Neural crest cell (in vitro differentiated cells): Measurements from ENCODE around the gene PRDX6. TPM values are rescaled to one million over a fixed set of nuclear protein-coding genes. Genes with fewer than 3 reads are reported as not detected.
A peak's percentile ranks its signal among the peaks of the same experiment; 100 is the strongest.

Experiments
- DNase-seq: peaks from one replicate; pipeline ENCODE4 v3.0.0; 2021; ENCODE audit warnings: low read depth, mixed read lengths, low spot score
- H3K27ac Mint-ChIP-seq: one replicate; pipeline ENCODE4 v1.8.0; 2021; ENCODE audit warnings: mild to moderate bottlenecking, mixed read lengths; ENCODE audit not compliant: unreplicated experiment
- H3K27me3 Mint-ChIP-seq: 2 replicates; pipeline ENCODE4 v1.8.0; 2021; ENCODE audit warnings: low read depth, mild to moderate bottlenecking, mixed read lengths
- H3K36me3 Mint-ChIP-seq: 2 replicates; pipeline ENCODE4 v1.8.0; 2021; ENCODE audit warnings: low read depth, mild to moderate bottlenecking, mixed read lengths
- H3K4me1 Mint-ChIP-seq: 2 replicates; pipeline ENCODE4 v1.8.0; 2021; ENCODE audit warnings: mixed read lengths
- H3K4me3 Mint-ChIP-seq: one replicate; pipeline ENCODE4 v1.8.0; 2021; ENCODE audit warnings: mild to moderate bottlenecking, mixed read lengths
- H3K9me3 Mint-ChIP-seq: 2 replicates; pipeline ENCODE4 v1.8.0; 2021; ENCODE audit warnings: mixed read lengths
- total RNA-seq: library from RNA; stranded (reverse); gene quantifications from 2 replicates; pipeline ENCODE4 v1.2.1, GENCODE V29; 2021
- TF ChIP-seq, protein P1 (sequence below): fragments of 200-600 bp; sonication (generic); conservative IDR thresholded peaks from 2 replicates; pipeline ENCODE4 v1.5.0; 2021; ENCODE audit warnings: antibody characterized with exemption, mild to moderate bottlenecking

Gene PRDX6
- total RNA-seq, 1 donor from 2014 or later = 234 TPM

GRCh38 chr1:173503391-173503790 lies 26.3 kb downstream of the PRDX6 start:
- peaks cover 21% of the 10 kb centered on the region for H3K4me1 Mint-ChIP-seq
- H3K27ac Mint-ChIP-seq = no peak overlapping the region
- no peak overlapping the region for H3K4me3 Mint-ChIP-seq
- no peaks in the 10 kb centered on the region for H3K27me3 Mint-ChIP-seq
- DNase-seq = no peak
- TF ChIP-seq, protein P1, sequence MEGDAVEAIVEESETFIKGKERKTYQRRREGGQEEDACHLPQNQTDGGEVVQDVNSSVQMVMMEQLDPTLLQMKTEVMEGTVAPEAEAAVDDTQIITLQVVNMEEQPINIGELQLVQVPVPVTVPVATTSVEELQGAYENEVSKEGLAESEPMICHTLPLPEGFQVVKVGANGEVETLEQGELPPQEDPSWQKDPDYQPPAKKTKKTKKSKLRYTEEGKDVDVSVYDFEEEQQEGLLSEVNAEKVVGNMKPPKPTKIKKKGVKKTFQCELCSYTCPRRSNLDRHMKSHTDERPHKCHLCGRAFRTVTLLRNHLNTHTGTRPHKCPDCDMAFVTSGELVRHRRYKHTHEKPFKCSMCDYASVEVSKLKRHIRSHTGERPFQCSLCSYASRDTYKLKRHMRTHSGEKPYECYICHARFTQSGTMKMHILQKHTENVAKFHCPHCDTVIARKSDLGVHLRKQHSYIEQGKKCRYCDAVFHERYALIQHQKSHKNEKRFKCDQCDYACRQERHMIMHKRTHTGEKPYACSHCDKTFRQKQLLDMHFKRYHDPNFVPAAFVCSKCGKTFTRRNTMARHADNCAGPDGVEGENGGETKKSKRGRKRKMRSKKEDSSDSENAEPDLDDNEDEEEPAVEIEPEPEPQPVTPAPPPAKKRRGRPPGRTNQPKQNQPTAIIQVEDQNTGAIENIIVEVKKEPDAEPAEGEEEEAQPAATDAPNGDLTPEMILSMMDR = no peak
- peaks cover 5% of the 10 kb centered on the region for H3K9me3 Mint-ChIP-seq
- H3K36me3 Mint-ChIP-seq = peaks cover 2% of the 10 kb centered on the region

GRCh38 chr1:173504268-173504667 lies 27.1 kb downstream of the PRDX6 start:
- H3K9me3 Mint-ChIP-seq = peaks cover 2% of the 10 kb centered on the region
- H3K4me3 Mint-ChIP-seq = no peak overlapping the region
- DNase-seq = no peak
- H3K27ac Mint-ChIP-seq = no peak overlapping the region
- peaks cover 25% of the 10 kb centered on the region for H3K4me1 Mint-ChIP-seq
- peaks cover 2% of the 10 kb centered on the region for H3K36me3 Mint-ChIP-seq
- TF ChIP-seq, protein P1 = no peak
- no peaks in the 10 kb centered on the region for H3K27me3 Mint-ChIP-seq

GRCh38 chr1:173505391-173505790 lies 28.3 kb downstream of the PRDX6 start:
- TF ChIP-seq, protein P1 = no peak
- Mint-ChIP-seq H3K36me3 (no peaks in the 10 kb centered on the region), H3K4me1 (peaks cover 26% of the 10 kb centered on the region), H3K9me3 (peaks cover 2% of the 10 kb centered on the region), H3K27me3 (no peaks in the 10 kb centered on the region), H3K4me3 (no peak overlapping the region), H3K27ac (peak overlapping the region; percentile 54)
- DNase-seq = no peak

DNA sequence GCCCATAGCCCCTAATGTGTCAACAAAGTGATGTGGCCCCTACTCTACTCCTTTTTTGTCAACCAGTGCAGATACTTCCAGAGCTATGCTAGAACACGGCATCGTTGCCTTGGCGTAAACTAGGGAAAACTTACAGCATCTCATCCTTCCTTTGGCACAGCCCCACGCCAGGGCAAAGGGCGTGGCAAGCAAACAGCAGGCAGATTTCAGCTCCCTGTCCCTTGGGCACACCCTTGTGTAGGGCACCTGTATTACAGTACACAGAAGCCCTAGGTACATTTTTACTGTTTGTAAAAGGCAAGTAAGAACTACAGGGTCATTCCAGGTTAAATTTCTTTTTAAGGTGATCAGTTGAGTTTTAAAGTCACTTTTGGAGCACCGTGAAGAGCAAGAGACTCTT lies 29.3 kb downstream of the PRDX6 start:
- TF ChIP-seq, protein P1 = peak; percentile 44
- Mint-ChIP-seq H3K9me3 (no peaks in the 10 kb centered on the region), H3K4me1 (peaks cover 28% of the 10 kb centered on the region), H3K27ac (no peak overlapping the region), H3K27me3 (no peaks in the 10 kb centered on the region), H3K4me3 (peak overlapping the region; percentile 4), H3K36me3 (no peaks in the 10 kb centered on the region)
- DNase-seq = no peak

DNA sequence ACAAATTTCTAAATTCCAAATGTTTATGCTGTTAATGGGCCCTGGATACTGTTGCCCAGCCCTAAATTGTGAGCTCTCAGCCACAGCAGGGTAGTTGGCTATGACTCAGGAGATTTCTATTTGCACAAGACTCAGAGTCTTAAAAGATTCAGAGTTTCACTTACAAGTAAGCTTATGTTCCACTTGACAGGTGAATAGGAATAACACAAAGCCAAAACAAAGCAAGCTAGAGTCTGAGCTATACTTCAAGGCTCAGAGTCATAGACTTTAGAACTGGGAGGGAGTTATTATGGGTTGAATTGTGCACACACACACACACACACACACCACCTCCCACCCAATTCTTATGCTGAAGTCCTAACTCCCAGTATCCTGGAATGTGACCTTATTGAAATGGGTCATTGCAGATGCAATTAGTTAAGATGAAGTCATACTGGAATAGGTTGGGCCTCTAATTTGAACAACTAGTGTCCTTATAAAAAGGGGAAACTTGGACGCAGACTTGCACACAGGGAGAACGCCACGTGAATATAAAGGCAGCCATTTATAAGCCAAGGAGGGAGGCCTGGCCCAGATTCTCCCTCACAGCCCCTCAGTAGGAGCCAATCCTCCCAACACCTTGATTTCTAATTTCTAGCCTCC lies 30.2 kb downstream of the PRDX6 start:
- Mint-ChIP-seq H3K27me3 (no peaks in the 10 kb centered on the region), H3K4me3 (no peak overlapping the region), H3K9me3 (no peaks in the 10 kb centered on the region), H3K27ac (peak overlapping the region; percentile 98), H3K36me3 (no peaks in the 10 kb centered on the region), H3K4me1 (peaks cover 28% of the 10 kb centered on the region)
- TF ChIP-seq, protein P1 = no peak
- peak; percentile 9 for DNase-seq
